Measurements from ENCODE around the gene ECD.
A peak's percentile ranks its signal among the peaks of the same experiment; 100 is the strongest.

Gene ECD

DNA sequence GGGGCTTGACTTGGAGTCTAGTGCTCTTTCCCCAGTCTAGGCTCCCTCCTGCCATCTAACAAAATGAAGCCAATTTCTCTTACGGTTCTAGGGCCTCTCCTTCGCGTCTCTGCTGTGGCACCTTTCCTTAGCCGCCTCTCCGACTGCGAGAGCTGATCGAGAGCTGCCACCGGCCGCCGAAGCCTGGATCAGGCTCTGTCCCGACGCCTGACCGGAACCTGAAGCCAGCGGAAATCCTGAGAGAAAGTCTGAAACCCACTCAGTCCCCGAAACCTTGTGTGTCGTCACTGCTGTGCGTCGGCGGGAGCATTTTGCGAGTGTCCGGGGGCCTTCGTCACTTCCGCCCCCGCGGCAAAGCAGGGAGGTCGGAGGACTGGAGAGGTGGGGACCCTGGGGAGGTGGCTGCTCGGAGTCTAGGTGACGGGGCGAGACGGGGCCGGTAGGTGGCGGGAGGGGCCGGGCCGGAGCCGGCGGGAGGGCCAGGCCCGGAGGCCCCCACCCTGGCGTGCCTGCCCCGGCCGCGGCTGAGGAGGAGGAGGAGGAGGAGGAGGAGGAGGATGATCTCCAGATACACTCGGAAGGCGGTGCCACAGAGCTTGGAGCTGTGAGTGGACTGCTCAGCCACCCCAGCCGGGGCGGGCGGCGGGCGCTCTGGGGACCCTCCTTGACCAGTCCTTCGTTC lies at the start of gene ECD, which contains the start of gene FAM149B1:
Gene ECD, minus strand, starts transcription at position 226 of the 682 bp plus-strand sequence. CDS start 4,071 bp downstream, outside the sequence.
Gene FAM149B1, plus strand, starts transcription at position 337 of the 682 bp plus-strand sequence. Its CDS starts 221 bp downstream, at position 558.
- peak; percentile 67 to 95 (median 91) for DNase-seq

DNA sequence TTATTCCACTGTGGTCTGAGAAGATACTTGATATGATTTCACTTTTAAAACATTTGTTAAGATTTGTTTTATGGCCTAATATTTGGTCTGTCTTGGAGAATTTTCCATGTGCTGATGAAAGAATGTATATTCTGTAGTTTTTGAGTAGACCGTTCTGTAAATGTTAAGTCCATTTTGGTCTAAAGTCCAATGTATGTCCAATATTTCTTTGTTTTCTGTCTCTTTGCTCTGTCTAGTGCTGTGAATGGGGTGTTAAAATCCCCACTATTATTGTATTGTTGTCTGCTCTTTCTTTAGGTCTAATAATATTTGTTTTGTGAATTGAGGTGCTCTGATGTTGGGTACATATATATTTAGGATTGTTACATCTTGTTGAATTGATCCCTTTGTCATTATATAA lies 47.9 kb upstream of the ECD start:
- DNase-seq = no peak

DNA sequence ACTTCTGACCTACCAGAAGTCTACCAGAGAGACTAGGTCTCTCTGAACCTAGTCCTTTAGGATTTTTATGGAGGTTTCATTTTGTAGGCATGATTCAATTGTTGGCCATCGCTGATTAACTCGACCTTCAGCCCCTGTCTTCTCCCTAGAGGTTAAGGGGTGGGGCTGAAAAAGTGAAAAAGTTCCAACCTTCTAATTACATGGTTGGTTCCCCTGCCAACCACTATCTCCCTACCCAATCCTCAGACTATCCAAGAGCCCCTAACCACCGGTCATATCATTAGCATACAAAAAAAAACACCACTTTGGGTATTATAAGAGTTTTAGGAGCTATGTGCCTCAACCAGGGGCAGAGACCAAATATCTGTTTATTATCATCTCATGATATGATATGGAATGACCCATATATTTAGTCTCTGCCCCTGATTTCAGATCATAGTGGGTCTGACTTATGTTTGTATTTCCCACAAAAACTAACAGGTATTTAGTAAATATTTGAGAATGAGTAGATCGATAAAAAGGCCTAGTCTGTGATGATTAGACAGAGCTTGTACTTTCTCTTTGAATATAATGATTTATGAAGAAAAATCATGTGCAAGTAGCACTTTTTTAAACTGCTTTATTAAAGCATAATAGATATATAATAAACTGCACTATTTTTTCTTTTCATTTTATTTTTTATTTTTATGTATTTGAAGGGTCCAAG lies 43.5 kb upstream of the ECD start:
- DNase-seq = no peak

DNA sequence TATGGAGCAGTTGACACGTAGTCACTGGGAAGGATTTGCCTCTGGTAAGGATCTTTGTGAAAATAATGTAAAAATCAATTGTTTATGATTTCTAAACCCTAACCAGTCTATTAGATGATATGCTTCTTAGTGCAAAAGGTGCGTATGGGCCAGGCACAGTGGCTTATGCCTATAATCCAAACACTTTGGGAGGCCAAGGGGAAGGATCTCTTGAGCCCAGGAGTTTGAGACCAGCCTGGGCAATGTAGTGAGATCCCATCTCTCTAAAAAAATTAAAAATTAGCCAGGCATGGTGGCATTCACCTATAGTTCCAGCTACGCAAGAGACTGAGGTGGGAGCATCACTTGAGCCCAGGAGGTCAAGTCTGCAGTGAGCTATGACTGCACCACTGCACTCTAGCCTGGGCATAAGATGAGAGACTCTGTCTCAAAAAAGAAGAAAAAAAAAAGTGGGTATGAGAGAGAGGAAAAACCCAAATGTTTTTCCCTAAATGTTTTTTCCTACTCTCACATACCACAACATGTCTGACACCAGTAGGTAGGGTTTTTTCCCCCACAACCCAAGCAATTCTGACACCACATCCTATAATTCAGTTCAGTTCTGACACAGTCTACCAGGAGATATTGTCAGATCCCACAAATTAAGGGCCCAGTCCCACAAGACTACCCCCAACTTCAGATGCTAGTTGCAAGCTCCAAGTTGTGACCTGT lies 42.7 kb upstream of the ECD start:
- no peak for DNase-seq

DNA sequence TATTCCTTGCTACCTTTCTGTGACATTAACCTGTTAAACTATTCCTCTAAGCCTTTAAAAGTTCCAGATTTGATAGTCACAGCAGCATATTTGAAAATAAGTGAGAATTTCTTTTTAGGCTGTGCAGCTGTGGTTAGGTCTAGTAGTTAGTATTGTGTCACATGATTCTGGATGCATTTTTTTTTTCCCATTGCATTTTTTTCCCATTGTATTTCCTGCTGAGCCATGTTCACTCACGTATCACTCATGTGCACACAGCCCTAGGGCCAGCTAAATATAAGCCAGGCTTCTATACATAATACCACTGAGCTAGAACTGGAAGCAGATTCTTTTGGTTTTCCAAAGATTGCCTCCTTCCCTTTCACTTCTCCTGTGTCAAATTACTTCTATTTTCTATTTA lies 41.9 kb upstream of the ECD start:
- DNase-seq = no peak

DNA sequence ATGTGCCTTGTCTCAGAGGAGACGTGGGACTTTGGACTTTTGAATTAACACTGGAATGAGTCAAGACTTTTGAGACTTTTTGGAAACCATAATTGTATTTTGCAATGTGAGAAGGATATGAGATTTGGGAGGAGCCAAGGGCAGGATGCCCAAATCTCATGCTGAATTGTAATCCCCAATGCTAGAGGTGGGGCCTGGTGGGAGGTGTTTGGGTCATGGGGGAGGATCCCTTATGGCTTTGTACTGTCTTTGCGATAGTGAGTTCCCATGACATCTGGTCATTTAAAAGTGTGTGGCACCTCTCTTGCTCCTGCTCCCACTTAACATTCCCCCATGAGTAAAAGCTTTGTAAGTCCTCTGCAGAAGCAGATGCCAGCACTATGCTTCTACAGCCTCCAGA lies 40.1 kb upstream of the ECD start:
- peak in 2 of 58 donors; percentile 0 to 4 for DNase-seq

DNA sequence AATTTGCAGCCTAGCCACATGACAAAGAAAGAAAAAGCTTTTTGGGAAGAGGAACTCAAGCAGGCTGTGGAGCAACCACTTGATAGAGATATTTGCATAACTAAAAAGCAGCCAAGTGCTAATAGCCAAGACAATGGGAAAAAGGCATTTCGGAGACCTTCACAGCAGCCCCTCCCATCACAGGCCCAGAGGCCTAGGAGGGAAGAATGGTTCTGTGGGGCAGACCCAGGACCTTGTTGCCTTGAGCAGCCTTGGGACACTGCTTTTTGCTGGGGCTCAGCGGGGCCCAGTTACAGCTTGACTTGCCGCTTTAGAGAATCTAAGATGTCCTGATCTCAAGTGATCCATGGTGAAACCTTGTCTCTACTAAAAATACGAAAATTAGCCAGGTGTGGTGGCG lies 38.6 kb upstream of the ECD start:
- no peak for DNase-seq

DNA sequence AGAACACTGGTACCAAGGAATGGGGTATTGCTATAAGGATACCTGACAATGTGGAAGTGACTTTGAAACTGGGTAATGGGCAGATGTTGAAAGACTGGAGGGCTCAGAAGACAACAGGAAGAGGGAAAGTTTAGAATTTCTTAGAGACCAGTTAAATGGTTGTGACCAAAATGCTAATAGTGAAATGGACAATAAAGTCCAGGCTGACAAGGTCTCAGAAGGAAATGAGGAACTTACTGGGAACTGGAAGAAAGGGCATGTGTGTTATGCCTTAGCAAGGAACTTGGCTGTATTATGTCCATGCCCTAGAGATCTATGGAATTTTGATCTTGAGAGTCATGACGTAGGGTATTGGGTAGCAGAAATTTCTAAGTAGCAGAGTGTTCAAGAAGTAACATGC lies 38.1 kb upstream of the ECD start:
- DNase-seq = no peak

DNA sequence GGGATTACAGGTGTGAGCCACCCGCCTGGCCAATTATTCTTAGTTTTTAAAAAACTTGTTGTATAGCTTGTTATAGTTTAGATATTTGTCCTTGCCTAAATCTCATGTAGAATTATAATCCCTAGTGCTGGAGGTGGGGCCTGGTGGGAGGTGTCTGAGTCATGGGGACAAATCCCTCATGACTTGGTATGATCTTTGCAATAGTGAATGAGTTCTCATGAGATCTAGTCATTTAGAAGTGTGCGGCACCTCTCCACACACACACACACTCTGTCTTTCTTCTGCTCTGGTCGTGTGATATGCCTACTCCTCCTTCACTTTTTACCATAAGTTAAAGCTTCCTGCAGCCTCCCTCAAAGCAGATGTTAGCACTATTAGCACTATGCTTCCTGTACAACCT lies 37.3 kb upstream of the ECD start:
- no peak for DNase-seq

DNA sequence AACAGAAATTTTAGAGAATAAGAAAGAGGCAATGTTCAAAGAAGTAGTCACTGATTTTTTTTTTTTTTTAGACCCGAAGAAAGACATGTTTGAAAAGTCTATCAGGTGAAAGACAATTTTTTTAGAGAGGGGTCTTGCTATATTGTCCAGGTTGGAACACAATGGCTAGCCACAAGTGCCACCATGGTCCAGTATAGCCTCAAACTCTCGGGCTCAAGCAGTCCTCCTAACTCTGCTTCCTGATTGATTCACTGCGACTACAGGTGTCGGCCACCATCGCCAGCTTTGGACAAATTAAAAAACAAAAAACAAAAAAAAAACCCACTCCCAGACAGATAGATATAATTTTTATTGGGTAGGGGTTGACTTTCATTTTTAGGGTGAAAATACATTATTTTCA lies 22.4 kb upstream of the ECD start:
- no peak for DNase-seq

DNA sequence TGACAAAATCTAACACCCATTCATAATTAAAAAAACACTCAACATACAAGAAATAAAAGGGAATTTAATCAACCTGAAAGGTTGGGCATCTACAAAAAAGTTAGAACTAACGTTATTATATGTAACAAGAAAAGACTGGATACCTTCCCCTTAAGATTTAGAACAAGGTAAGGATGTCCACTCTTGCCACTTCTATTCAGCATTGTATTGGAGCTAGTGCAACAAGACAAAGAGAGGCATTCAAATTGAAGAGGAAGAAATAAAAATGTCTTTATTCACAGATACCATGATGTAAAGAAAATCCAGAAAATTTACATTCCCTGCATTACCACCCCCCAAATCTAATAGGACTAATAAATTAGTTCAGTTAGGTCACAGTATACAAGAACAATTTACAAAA lies 18.5 kb upstream of the ECD start:
- DNase-seq = no peak

DNA sequence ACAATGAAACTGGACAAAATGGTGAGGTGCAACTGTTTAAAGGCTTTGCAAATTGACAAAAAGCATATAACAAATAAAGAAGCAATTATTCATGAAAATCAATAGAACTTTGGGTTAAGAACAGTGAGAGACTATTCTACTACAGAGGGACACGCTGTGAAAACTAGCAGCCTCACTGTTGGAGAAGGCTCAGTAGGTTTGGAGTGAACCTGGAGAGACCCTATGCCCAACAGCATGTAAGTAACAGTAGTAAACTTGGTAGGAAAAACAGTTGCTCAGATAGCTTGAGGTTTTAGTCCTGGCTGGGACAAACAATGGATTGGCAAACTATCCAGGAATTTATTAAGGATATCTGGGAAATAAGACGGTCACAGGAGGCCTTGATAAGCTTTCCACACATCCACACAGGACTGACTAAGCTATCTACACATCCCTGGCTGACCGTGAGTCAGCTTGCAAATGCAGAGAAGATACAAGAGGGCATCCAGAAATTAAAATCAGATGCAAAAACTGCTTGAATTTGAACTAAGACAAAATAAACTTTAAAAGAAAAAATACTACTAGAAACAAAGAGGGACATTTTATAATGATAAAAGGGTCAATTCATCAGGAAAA lies 16.0 kb upstream of the ECD start:
- DNase-seq = no peak

DNA sequence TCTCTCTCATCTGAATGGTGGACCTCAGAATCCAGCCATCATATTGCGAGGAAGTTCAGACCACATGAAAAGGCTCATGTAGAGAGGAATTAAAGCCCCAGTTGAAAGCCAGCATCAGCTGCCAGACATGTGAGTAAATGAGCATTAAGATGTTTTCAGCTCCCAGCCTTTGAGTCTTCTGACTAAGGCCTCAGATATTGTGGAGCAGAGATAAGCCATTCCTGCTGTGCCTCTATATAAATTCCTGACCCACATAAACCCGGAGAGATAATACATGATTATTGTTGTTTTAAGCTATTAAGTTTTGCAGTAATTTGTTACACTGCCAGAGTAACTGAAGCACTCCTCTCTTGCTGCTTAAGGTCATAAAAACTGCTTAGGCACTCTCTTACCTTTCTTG lies 14.8 kb upstream of the ECD start:
- no peak for DNase-seq

DNA sequence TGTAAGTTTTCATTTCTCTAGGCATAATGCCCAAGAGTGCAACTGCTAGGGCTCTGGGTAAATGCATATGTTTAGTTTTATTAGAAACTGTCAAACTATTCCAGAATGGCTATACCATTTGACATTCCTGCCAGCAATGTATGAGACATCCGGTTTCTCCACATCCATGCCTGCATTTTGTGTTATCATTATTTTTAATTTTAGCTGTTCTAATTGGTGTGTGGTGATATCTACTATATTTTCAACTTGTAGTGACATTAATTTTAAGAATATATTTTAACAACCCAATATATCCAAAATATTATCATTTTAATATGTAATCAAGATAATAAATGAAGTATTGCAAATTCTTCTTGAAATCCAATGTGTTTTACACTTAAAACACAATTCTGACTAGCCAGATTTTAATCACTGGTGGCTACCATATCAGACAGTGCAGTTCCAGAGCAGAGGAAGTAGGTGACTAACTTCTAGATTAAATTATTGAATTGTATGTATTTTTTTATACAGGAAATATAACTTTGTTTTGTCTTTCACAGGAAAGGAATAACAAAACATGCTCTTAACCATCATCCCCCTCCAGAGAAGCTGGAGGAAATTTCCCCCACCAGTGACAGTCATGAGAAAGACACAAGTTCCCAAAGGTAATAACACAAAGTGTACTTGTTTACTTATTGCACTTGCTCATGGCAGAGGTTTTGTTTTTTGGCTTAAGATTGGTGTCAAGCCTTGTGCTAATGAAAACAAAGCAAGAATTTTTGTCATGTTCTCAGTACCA lies 6.5 kb upstream of the ECD start:
- no peak for DNase-seq

DNA sequence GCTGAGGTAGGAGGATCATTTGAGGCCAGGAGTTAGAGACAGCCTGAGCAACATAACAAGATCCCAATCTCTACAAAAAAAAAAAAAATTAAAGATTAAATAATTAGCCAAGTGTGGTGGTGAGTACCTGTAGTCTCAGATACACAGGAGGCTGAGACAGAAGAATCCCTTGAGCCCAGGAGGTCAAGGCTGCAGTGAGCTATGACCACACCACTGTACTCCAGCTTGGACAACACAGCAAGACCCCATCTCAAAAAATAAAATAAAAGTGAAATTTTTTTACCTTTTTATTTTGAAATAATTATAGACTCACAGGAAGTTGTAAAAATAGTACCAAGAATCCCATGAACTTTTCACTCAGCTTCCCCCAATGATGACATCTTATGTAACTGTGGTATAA lies 5.1 kb upstream of the ECD start:
- DNase-seq = no peak

DNA sequence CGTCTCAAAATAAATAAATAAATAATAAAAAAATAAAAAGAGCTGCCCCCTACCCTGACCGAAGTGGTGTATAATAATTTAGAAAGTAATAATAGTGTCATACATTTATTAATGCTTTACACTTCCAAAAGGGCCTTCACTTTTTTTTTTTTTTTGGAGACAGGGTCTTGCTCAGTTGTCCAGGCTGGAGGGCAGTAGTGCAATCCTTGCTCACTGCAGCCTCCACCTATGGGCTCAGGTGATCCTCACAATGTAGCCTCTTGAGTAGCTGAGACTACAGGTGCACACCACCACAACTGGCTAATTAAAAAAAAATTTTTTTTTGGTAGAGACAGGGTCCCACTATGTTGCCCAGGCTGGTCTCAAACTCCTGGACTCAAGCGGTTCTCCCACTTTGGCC lies 1.5 kb upstream of the ECD start:
- DNase-seq = no peak

DNA sequence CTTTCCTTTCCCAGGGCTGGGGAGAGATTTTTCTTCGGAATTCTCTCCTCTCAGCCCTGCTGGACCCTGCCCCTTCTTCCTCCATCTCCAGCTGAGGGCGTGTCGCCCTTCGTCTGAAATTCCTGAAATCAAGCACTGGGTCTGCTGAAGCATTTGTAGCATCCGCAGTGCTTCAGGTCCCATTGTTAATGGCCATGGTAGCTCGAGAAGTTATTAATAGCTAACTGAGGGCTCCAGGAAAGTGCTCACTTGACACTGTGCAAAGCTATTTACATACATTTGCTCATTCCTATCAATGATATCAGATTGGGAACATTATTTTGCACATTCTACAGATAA lies 626 bp upstream of the ECD start:
- DNase-seq = peak in 4 of 58 donors; percentile 27 to 57 (median 34)

DNA sequence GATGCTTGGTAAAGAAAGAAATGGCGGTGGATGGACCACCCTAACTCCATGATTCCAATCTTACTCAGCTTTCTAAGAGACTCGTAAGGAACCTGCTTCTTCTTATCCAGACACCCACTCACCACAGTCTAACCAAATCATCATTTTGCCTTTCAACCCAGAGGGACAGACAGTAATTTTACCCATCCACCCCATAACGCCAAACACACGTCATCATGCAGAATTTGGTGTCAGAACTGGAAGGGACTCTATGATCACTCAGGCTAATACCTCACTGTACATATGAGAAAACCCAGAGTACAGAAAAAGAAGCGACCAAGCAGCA lies 388 bp downstream of the ECD start:
- no peak for DNase-seq

DNA sequence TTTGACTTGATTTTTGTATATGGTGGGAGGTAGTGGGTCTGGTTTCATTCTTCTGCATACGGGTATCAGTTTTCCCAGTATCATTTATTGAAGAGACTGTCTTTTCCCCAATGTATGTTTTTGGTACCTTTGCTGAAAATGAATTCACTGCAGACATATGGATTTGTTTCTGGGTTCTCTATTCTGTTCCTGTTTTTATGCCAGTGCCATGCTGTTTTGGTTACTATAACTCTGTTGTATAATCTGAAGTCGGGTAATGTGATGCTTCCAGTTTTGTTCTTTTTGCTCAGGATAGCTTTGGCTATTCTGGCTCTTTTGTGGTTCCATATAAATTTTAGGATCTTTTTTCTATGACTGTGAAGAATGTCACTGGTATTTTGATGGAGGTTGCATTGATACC lies 836 bp downstream of the ECD start:
- DNase-seq = no peak

DNA sequence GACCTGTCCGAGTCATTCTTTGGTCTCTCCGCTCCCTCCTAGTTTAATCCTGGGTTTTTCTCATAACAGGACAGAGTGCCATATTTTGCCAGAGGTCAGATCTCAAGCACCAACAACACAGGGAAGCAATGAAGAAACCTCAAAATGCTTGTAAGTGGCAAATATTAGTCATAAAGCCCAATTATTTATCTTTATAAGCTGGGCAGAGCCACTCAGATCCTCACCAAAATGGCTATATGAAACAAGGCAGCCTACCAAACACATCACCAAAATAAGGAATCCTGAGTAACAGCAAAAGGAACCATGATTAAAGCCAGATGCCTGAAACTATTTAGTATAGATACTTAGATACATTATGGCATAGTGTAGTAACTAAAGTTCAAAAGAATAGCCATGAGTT lies 4.7 kb downstream of the ECD start:
- DNase-seq = no peak

DNA sequence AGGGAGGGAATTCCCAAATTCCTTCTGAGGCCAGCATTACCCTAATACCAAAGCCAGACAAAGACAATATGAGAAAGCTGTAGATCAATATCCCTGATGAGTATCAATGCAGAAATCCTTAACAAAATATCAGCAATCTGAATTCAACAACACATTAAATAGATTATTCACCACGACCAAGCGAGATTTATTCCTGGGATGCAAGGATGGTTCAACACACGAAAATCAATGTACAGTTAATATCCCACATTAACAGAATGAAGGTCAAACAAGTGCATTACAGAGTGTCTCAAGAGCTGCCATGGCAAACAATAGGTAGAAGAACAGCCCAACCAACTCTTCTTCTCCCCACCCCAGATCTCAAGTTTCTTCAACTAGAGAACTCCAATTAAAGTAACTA lies 6.1 kb downstream of the ECD start:
- DNase-seq = no peak

DNA sequence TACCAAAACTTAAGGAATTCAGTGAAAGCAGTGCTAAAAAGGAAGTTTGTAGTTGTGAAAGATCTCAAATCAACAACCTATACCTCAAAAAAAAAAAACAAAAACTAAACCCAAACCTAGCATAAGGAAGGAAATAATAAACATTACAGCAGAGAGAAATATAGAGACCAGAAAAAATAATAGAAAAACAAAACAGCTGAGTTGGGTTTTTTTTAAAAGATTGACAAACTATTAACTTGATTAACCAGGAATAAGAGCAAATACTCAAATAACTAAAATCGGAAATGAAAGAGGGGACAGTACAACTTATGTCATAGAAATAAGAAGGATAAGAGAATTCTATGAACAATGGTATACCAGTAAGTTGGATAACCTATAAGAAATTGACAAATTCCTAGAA lies 6.7 kb downstream of the ECD start:
- no peak for DNase-seq
